Activated CD8-positive, alpha-beta memory T cell treated with anti-CD3 and anti-CD28 coated beads for 4 hours (primary cell): ENCODE measurements around the gene SLX4IP.
"Not testable (repeated sequence)": the region's sequence is repeated elsewhere in the genome, so short reads cannot be mapped to it uniquely, and the experiment has no call there.

Experiments used
- DNase-seq, 2 donors: peaks; one replicate each; pipeline ENCODE4 v3.0.0-alpha.2; 2020; ENCODE audit warnings: low read depth in 2 of 2

SLX4IP gene

DNA sequence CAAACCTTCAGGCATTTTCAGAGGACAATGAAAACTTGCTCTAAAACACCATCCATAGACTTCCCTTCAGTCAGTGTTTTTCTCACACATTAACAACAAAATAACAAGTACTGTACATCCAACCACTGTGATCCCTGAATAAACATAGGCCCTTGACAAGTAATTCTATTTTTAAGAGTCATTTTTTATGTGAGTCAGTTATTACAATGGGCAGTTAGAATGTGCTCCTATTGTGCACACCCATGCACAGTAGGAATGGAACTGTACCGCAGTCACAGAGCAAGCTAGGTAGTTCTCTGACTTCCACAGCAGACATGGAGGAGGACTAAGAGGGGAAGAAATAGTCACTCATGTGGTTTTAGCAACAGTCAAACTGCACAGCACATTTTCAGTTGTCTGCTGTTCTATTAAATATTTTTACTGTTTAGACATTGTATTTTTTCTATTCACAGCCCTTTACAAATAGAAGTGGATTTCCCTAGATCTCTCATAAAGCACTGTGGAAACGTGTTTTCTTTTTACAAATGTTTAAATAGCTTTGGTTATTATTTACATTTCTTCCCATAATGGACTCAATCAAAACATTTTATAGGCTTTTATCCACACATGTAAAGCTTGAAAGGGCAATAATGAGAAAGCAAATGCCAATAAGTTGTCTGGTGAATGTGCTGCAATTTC lies 138.3 kb downstream of the SLX4IP start:
- no peak for DNase-seq

GRCh38 chr20:10573951-10574339 lies 138.8 kb downstream of the SLX4IP start:
- no peak for DNase-seq

- DNase-seq: no peak
Measured at GRCh38 chr20:10576411-10577090, 141.4 kb downstream of the SLX4IP start.

GRCh38 chr20:10577648-10578047 lies 142.5 kb downstream of the SLX4IP start:
- DNase-seq: no peak

- no peak for DNase-seq
Measured at GRCh38 chr20:10578607-10579006, 143.5 kb downstream of the SLX4IP start.

DNA sequence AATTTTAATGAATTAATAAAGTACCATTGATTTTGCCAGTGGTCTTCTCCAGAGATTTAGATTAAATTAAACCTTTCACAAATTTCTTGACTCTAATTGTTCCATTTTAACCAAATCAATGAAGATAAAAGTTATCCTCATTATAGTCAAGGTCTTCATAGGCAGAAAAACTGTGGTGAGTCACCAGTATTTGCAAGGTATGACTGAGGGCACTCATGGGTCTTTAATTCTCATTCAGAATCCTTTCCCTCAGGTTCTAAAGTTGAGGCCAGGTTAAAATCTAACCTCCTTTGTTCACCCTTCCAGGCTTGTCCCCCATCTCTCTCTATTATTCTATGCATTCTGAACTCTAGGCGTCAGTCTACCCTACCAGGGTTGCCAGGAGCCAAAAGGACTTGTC lies 144.8 kb downstream of the SLX4IP start:
- DNase-seq: no peak

GRCh38 chr20:10580700-10581099 lies 145.6 kb downstream of the SLX4IP start:
- no peak for DNase-seq

DNA sequence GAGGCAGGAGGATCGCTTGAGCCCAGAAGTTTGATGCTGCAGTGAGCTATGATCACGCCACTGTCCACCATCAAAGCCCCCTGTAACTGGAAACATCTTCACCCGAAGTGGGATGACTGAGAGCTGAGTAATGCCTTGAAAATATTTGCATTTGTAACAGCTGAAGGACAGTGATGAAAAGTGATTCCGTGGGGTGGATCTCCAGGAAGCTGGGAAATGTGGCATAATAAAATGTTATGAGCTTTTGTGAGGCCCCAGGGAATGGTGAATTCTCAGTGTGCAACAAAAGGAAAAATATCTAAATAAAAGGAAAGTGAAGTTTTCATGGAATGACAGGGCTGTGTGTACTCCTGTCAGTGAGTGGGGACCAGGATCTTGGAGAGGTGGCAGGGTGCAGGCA lies 146.7 kb downstream of the SLX4IP start:
- no peak for DNase-seq

GRCh38 chr20:10584371-10584770 lies 149.3 kb downstream of the SLX4IP start:
- no peak for DNase-seq

DNA sequence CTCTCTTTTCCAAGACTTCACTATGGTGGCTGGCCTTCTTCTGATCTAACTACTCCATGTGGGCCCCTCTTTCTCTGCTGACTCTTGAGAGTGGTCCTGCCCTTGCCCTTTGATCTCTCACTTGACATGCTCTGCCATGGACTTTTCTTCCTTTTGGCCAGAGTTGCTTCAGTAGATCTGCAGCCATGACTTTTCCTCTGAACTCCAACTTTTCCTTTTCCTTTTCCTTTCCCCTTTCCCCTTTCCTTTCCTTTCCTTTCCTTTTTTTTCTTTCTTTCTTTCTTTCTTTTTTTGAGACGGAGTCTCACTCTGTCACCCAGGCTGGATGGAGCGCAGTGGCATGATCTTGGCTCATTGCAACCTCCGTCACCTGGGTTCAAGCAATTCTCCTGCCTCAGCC lies 150.2 kb downstream of the SLX4IP start:
- no peak for DNase-seq

GRCh38 chr20:10586296-10586695 lies 151.2 kb downstream of the SLX4IP start:
- DNase-seq: no peak

DNA sequence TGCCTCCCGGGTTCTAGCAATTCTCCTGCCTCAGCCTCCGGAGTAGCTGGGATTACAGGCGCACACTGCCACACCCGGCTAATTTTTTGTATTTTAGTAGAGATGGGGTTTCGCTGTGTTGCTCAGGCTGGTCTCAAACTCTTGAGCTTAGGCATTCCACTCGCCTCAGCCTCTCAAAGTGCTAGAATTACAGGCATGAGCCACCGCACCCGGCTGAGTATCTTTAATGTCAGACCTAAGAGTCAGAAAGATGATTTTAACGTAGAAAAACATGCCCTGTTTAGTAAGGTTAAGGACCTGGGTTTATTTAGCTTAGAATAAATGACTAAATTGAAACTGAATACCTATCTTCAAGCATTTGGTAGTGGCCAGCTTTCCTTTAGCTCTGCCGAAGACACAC lies 155.3 kb downstream of the SLX4IP start:
- DNase-seq: not testable (repeated sequence)

DNA sequence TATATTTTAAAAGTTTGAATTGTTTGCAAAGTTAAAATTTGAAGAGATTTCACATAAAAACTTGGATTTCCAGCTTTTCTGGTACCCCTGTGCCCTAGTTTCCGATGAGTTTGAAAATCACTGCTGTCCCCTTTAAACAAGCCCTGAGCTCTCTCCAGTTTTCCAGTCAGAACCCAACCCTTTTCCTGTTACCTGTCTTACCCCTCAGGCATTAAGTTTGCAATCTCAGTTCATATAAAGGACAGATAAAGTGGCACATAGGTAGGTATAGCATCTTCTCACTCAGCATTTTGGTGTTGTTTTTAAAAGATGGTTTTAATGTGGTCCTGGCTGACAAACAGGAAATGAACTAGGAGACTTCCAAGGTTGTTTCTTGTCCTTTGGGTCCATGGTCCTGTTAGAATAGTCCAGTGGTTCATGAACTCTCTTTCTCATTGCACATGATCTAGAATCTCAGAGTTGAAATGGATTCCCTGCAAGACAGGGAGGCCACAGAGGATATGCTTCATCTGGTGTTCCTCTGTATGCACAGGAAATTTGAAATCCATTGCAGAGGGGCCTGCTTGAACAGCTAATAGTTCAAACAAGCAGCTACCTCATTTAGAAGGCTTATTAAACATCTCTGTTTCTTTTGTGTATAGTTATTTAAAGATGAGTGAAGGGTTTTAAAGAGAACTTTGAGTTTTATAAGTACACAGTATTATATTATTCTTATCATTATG lies 156.0 kb downstream of the SLX4IP start:
- no peak for DNase-seq

GRCh38 chr20:10591946-10592521 lies 156.9 kb downstream of the SLX4IP start:
- DNase-seq: no peak

- no peak for DNase-seq
Measured at GRCh38 chr20:10594296-10594868, 159.3 kb downstream of the SLX4IP start.

DNA sequence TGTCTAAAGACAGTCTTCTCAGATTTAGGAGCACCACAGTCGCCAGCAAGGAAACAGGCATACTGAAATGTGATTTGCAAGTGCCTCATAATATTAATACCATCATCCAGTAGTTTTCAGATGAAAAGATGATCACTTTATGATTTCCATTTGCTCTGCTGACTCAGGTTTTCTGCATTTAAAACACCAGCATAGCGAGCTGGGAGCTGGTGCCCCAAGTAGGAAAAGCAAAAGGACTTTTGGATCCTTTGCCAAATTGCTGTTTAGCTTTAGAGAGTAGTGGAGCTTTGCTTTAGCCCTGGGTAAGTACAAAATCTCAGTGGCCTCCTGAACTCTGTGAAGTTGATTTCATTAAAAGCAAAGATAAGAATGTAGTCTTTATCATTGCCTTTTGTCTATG lies 160.2 kb downstream of the SLX4IP start:
- DNase-seq: no peak

DNA sequence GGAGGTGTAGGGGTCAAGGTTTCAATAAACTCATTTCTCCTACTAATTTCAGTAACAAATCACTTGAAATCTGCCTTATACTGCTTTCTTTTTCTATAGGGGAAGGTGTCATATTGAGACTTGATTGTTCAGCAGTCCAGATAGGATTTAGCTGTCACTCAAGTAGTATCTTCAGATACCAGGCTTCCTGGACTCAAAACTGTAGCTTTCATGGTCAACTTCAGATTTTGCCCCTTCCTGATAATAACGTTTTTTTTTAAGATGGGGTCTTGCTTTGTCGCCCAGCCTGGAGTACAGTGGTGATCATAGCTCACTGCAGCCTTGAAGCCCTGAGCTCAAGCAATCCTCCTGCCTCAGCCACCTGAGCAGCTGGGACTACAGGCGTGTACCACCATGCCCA lies 160.9 kb downstream of the SLX4IP start:
- DNase-seq: no peak

DNA sequence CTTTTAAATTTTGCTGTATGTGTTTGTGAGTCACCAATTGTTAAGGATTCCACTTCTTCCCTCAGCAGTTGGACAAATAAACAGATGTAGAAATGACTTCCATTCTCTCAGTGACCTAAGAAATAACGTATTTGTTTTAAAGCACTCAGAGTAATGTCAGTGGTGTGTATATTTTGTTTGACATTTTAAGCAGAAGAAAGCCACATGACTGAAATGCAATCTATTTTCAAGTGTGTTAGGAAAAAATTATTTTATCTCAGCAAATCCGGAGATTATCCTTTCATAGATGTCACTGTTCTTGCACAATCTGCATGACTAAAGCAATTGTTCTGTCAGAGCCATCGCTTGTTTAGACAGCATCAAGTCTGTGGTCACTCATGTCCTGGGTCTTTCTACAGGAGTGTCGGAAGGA lies 161.6 kb downstream of the SLX4IP start:
- no peak for DNase-seq

DNA sequence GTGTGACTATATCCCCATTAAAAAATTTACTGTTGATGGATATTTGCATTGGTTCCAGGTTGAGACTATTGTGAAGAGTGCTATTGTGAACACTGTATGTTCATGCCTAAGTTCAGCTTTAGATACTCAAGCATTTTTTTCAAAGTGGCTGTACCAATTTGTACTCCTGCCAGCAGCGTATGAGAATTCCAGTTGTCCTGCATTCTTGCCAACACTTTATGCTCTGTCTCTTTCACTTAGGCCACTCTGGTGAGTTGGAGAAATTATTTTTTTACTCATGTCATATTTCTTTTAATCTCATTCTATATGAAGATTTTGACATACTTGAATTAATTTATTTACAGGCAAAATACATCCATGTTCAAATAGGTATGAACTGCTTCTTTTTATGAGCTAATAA lies 162.5 kb downstream of the SLX4IP start:
- no peak for DNase-seq

GRCh38 chr20:10602221-10602871 lies 167.2 kb downstream of the SLX4IP start:
- no peak for DNase-seq

- DNase-seq: no peak
Measured at GRCh38 chr20:10603378-10603777, 168.3 kb downstream of the SLX4IP start.
